Thyroid gland (tissue), 4 donors: ENCODE measurements around the gene TGFB1.

Source experiments
- POLR2A ChIP-seq, 2 donors: fragments of 450-650 bp; IDR thresholded peaks; one replicate each; pipeline ENCODE4 v1.6.1; 2017; ENCODE audit warnings: antibody characterized with exemption in 2 of 2, mild to moderate bottlenecking in 2 of 2, moderate library complexity in 1 of 2
- TF ChIP-seq, protein P1 (sequence below), 6 experiments: fragments of 200-600 bp in 3 of 6; fragments of 450-650 bp in 3 of 6; sonication (generic) in 3 of 6; IDR thresholded peaks; one replicate each; pipeline ENCODE4 v1.5.1; 2016 to 2019; ENCODE audit warnings: antibody characterized with exemption in 6 of 6, mild to moderate bottlenecking in 2 of 6, inconsistent platforms in 1 of 6, moderate library complexity in 1 of 6

GRCh38 chr19:41316306-41316920, 37.3 kb downstream of the TGFB1 start:
- TF ChIP-seq, protein P1, sequence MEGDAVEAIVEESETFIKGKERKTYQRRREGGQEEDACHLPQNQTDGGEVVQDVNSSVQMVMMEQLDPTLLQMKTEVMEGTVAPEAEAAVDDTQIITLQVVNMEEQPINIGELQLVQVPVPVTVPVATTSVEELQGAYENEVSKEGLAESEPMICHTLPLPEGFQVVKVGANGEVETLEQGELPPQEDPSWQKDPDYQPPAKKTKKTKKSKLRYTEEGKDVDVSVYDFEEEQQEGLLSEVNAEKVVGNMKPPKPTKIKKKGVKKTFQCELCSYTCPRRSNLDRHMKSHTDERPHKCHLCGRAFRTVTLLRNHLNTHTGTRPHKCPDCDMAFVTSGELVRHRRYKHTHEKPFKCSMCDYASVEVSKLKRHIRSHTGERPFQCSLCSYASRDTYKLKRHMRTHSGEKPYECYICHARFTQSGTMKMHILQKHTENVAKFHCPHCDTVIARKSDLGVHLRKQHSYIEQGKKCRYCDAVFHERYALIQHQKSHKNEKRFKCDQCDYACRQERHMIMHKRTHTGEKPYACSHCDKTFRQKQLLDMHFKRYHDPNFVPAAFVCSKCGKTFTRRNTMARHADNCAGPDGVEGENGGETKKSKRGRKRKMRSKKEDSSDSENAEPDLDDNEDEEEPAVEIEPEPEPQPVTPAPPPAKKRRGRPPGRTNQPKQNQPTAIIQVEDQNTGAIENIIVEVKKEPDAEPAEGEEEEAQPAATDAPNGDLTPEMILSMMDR (IDR thresholded peaks at IDR 0.05), result no peak
- no peak for TF ChIP-seq POLR2A (IDR thresholded peaks at IDR 0.05)
